Neural cell (in vitro differentiated cells): ENCODE measurements around the gene PIK3C2G.

Experiments
- CTCF ChIP-seq: fragments of 450-650 bp; IDR thresholded peaks from 2 replicates; pipeline ENCODE4 v1.5.1; 2014; ENCODE audit warnings: antibody characterized with exemption, mild to moderate bottlenecking, moderate library complexity; ENCODE audit not compliant: poor library complexity, severe bottlenecking
- EP300 ChIP-seq: fragments of 450-650 bp; conservative IDR thresholded peaks from 2 replicates; pipeline ENCODE4 v1.6.1; 2014; ENCODE audit warnings: antibody characterized with exemption, mild to moderate bottlenecking, moderate library complexity; ENCODE audit not compliant: poor library complexity, severe bottlenecking

GRCh38 chr12:18612971-18613370 is 351.7 kb downstream of the PIK3C2G start:
- TF ChIP-seq CTCF, result no peak
- TF ChIP-seq EP300, result no peak
